Measurements from ENCODE around the gene MRPL20. TPM values are rescaled to one million over a fixed set of nuclear protein-coding genes. Genes with fewer than 3 reads are reported as not detected.

The MRPL20 gene
- total and polyA plus RNA-seq, 9 of the 15 experiments (the other 6 are each of a cell fraction or from before 2014, with no cell fraction given), result 180 to 671 (median 229) TPM

DNA sequence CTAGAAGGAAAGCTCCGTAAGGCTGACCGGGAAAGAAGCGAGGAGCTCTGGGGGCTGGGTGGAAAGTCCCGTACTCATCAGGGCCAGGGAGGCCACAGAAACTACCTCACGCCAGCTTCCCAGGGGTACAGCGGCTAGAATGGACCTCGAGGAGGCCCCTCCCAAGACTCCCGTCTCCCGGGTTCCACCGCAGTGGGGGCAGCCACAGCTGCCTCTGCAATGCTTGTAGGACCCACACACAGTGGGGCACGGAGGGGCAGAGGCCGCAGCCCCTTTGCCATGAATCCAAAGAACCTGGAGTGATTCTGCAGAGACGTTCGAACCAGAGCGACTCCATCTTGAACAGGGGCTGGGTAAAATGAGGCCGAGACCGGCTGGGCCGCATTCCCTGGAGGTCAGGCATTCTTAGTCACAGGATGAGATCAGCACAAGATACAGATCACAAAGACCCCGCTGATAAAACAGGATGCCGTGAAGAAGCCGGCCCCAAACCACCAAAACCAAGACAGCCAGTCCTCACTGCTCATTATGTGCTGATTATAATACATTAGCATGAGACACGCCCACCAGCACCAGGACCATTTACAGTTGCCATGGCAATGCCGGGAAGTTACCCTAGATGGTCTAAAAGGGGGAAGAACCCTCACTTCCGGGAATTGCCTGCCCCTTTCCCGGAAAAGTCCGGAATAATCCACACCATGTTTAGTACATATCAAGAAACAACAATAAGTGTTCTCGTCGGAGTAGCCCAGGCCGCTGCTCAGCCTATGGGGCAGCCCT lies 15.6 kb upstream of the MRPL20 start (continued):
- TF ChIP-seq, protein P1, sequence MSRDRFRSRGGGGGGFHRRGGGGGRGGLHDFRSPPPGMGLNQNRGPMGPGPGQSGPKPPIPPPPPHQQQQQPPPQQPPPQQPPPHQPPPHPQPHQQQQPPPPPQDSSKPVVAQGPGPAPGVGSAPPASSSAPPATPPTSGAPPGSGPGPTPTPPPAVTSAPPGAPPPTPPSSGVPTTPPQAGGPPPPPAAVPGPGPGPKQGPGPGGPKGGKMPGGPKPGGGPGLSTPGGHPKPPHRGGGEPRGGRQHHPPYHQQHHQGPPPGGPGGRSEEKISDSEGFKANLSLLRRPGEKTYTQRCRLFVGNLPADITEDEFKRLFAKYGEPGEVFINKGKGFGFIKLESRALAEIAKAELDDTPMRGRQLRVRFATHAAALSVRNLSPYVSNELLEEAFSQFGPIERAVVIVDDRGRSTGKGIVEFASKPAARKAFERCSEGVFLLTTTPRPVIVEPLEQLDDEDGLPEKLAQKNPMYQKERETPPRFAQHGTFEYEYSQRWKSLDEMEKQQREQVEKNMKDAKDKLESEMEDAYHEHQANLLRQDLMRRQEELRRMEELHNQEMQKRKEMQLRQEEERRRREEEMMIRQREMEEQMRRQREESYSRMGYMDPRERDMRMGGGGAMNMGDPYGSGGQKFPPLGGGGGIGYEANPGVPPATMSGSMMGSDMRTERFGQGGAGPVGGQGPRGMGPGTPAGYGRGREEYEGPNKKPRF (IDR thresholded peaks at IDR 0.05; ENCODE audit: low read depth, low read length), result no peak
- 0 out of 2 replicates have a peak, but pooled peaks have one; percentile 61 for TF ChIP-seq ID3 (CRISPR knock-in tag; IDR thresholded peaks at IDR 0.05)
- TF ChIP-seq ID3 (tag; IDR thresholded peaks at IDR 0.05), result peak; percentile 98
- no peak for TF ChIP-seq GABPB2 (CRISPR knock-in tag; conservative IDR thresholded peaks at IDR 0.05)
- 0 out of 2 replicates have a peak, but pooled peaks have one; percentile 40 for TF ChIP-seq DIDO1 (tag; IDR thresholded peaks at IDR 0.05; ENCODE audit: low read depth)
- no peak for TF ChIP-seq MED1 (CRISPR knock-in tag; IDR thresholded peaks at IDR 0.05; ENCODE audit: borderline replicate concordance)
- TF ChIP-seq SREBF1 (IDR thresholded peaks at IDR 0.05; ENCODE audit: borderline replicate concordance, low read depth, low read length), result no peak
- no peak for TF ChIP-seq MTF1 (CRISPR knock-in tag; IDR thresholded peaks at IDR 0.05; ENCODE audit: borderline replicate concordance)
- TF ChIP-seq GTF2F1 (IDR thresholded peaks at IDR 0.05; ENCODE audit: low read depth, low read length), result no peak
- no peak for TF ChIP-seq TCF7L2 (IDR thresholded peaks at IDR 0.05; ENCODE audit: low read depth, low read length)
- TF ChIP-seq HDAC2 (IDR thresholded peaks at IDR 0.05), result no peak
- no peak for TF ChIP-seq KAT8 (IDR thresholded peaks at IDR 0.05; ENCODE audit: low read depth)
- no peak for TF ChIP-seq NKRF (IDR thresholded peaks at IDR 0.05; ENCODE audit: borderline replicate concordance)
- no peak for TF ChIP-seq MCM5 (IDR thresholded peaks at IDR 0.05; ENCODE audit: low read depth)
- no peak for TF ChIP-seq HES1 (IDR thresholded peaks at IDR 0.05; ENCODE audit: low read depth)
- no peak for TF ChIP-seq RBM14 (IDR thresholded peaks at IDR 0.05; ENCODE audit: borderline replicate concordance, insufficient read depth, low read depth, low read length)
- TF ChIP-seq CBFB (CRISPR knock-in tag; IDR thresholded peaks at IDR 0.05), result no peak
- TF ChIP-seq ELF4 (CRISPR knock-in tag; IDR thresholded peaks at IDR 0.05), result no peak
- no peak for TF ChIP-seq ESRRA (IDR thresholded peaks at IDR 0.05; ENCODE audit: borderline replicate concordance, low read depth)
- no peak for TF ChIP-seq ATF6 (CRISPR knock-in tag; IDR thresholded peaks at IDR 0.05)
- peak; percentile 51; the same call in 1 of the 2 replicates for TF ChIP-seq ELF2 (CRISPR knock-in tag; IDR thresholded peaks at IDR 0.05)
